Sigmoid colon (tissue), 4 donors: ENCODE data around the gene PLA2G4D.

Experiments
- POLR2AphosphoS5 ChIP-seq, 4 donors: sonication (generic); formaldehyde crosslinking; IDR thresholded peaks; one replicate each; pipeline ENCODE4 v1.6.1; 2017; ENCODE audit warnings: antibody characterized with exemption in 4 of 4
- TF ChIP-seq, protein P1 (sequence below), 4 experiments: fragments of 450-650 bp in 3 of 4; fragments of 200-600 bp in 1 of 4; IDR thresholded peaks; one replicate each; pipeline ENCODE4 v1.5.1; 2016 to 2019; ENCODE audit warnings: antibody characterized with exemption in 4 of 4, mild to moderate bottlenecking in 3 of 4, moderate library complexity in 2 of 4

DNA sequence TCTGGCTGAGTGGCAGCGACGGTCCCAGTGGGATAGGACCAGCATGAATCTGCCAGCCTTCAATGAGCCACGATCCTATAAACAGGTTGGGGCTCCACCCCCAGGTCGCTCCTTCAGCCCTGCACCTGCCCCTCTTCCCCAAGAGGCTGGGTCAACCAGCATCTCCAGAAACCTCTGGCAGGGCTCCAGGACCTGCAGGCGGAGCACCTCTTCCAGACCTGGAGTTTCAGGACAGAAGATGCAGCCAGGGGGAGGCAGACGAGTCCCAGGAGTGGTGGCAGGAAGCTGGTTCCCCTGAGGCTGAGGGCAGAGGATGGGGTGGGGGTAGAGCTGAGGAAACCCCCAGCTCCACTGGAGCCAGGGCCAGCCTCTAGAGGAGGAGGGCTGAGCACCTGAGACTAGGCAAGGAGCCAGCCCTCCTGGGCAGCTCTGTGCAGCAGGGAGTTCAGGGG lies at the start of gene PLA2G4D:
- no peak for TF ChIP-seq POLR2AphosphoS5 (IDR thresholded peaks at IDR 0.05)
- TF ChIP-seq, protein P1, sequence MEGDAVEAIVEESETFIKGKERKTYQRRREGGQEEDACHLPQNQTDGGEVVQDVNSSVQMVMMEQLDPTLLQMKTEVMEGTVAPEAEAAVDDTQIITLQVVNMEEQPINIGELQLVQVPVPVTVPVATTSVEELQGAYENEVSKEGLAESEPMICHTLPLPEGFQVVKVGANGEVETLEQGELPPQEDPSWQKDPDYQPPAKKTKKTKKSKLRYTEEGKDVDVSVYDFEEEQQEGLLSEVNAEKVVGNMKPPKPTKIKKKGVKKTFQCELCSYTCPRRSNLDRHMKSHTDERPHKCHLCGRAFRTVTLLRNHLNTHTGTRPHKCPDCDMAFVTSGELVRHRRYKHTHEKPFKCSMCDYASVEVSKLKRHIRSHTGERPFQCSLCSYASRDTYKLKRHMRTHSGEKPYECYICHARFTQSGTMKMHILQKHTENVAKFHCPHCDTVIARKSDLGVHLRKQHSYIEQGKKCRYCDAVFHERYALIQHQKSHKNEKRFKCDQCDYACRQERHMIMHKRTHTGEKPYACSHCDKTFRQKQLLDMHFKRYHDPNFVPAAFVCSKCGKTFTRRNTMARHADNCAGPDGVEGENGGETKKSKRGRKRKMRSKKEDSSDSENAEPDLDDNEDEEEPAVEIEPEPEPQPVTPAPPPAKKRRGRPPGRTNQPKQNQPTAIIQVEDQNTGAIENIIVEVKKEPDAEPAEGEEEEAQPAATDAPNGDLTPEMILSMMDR (IDR thresholded peaks at IDR 0.05), result no peak
